Fibroblast of skin of abdomen (primary cell): ENCODE measurements around the gene DYSF.

Source experiments
- DNase-seq: peaks from one replicate; pipeline ENCODE4 v3.0.0-alpha.2; 2013

Gene DYSF

DNA sequence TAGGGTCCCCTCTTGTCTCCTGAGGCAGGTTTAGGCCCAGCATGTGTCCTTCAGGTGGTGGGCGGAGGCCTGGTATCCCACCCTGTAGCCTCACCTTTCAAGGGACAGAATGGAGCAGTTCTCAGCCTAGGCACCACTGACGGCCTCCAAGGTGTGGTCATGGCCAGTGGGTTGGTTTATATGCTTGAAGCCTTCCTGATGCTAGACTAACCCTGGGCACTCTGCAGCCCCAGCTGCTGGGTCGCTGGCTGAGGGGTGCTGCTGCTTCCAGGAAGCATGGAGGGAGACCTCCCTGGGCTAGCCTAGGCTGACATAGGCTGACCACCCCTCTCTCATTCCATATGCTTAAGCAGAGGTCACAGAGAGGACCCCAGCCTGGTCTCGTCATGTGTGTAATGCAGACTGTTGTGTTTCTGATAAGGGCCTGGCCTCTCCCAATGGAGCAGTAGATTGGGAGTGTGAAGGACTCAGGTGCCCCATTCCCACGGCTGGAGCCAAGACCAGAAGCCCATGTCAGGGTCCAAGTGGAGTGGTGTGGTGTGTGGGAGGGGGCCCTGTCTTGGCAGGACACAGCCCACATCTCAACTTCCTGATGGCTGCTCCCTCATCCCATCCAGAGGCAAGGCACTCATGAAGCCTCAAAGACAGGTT lies 206.6 kb downstream of the DYSF start:
- DNase-seq = no peak

DNA sequence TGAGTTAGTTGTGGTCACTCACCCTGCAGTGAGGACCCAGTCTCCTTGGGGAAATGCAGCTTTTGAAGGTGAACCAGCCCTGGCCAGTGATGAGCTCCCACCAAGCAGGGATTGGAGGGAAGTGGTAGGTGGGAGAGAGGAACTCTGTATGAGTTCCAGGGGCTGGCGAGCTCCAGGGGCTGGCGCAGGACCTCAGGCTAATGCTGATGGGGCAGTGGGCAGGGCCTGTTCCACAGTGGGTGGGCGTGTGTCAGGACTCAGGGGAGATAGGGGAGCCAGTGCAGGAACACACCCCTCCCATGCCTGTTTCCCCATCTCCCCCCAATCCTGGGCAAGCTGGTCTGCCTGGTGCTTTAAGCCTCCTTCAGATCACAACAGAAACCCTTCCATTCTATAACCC lies 208.4 kb downstream of the DYSF start:
- no peak for DNase-seq

DNA sequence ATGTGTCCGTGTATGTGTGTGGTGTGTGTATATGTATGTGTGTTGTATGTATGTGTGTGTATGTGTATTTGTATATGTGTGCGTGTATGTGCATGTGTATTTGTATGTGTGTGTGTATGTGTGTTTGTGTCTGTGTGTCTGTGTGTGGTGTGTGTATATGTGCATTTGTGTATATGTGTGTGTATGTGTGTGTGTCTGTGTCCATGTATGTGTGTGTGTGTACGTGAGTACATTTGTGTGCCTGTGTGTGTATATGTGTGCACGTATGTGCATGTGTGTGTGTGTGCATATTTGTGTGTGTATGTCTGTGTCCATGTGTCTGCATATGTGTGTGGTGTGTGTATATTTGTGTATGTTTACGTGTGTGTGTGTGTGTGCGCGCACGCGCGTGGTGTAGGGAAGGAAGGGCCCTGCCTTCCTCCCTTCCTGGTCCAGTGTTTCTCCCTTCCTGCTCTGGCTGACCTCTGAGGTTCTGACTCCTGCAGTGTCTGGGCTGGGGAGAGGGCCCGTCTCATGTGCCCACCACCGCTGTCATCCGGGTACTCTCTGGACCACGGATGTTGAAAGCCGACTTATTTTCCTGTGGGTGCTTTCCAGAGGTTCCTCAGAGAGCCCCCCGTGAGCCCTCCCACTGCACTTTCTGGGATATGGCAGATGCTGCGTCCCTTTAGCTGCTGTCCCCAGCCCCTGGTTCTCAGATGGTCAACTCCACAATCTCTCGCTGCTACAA lies 209.5 kb downstream of the DYSF start:
- DNase-seq = no peak

DNA sequence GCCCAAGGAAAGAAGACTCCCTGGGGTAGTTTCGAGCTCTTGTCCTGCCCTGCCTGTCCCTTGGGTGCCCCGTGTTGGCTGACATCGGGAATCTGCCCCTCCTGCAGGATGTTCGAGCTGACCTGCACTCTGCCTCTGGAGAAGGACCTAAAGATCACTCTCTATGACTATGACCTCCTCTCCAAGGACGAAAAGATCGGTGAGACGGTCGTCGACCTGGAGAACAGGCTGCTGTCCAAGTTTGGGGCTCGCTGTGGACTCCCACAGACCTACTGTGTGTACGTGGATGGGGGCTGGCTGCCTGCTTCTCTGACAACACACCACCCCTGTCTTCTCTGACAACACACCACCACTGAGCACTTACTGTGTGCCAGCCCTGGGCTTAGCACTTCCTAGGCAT lies 210.8 kb downstream of the DYSF start:
- DNase-seq = no peak

DNA sequence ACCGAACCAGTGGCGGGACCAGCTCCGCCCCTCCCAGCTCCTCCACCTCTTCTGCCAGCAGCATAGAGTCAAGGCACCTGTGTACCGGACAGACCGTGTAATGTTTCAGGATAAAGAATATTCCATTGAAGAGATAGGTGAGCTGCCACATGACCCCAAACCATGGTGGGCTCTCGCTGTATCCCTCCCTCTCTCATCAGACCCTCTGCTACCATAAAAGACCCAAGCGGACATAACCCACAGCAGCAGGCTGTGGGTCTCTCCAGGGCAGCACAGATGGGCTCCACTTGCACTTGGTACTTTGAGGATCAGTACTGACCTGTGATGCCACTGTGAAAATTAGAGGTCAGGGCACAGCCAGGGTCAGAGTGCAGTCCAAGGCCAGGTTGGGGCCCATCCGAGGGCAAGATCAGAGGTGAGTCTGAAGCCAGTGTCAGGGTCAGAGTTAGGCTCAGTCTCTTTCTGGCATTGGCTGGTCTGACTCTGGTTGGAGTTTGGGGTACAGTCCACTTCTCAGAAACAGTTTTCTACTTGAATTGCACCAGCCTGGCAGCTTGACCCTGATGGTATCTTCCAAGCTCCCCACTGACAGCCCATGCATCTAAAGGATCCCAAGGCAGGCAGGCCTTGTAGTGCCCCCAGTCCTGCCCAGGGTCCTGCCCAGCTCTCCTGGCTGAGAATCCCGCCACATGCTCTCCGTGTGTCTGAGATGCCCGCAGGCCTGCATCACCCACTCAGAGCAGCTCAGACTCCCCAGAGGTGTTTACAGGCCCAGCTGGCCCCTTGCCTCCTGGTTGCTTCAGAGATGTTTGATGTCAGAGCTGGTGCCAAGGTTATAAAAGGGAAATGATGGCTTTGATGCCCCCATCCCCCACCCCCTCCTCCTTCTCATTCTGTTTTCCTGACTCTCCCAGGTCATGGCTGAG lies 212.1 kb downstream of the DYSF start:
- no peak for DNase-seq

DNA sequence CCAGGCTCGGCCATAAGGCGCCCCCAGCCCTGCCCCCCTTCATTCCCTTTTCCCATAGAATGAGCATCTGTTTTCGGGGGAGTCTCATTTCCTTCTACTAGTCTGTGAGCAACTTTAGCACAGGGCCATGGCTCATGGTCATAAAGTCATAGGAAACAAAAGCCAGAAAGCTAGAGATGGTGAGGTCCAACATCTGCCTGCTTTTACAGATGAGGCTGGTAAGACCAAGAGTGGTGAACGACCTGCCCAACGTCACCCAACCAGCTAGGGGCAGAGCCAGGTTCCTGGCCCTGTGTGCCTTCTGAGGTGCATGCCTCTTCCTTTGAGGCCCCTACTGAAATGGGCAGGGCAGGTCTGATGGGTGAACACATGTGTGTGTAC lies 212.7 kb downstream of the DYSF start:
- no peak for DNase-seq

DNA sequence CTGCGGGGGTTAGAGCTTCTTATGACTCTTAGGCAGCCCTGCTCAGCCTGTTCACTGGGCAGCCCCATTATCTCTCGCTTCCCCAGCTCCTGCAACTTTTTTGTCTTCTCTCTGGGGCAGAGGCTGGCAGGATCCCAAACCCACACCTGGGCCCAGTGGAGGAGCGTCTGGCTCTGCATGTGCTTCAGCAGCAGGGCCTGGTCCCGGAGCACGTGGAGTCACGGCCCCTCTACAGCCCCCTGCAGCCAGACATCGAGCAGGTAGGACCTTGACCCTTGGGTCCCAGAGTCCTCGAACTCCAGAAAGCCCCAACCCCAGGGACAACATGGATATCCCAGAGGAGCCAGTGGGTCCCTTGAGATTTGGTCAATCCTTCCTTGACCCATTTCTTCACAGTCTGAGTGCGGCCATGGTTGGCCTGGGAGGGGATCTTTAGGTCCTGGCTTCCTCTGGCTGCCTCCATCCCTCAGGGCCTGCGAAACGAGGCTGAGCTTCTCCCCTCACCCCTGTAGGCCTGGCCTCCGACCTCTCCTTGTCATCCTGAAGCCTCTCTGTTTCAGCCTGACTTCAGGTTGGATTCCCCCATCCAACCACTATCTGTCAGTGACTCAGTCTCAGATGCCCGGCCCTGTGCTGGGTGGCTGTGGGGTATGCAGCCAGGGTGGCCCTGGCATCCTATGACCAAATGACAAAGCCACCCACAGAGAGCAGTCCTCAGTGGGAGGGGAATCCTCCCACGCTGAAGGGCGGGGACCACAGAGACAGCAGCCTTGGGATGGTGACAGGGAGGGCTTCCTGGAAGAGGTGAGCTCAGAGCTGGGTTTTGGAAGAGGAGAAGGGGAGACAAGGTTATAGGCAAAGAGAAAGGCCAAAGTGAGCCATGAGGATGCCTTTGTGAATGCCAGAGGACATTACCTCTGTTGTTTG lies 214.2 kb downstream of the DYSF start:
- no peak for DNase-seq

DNA sequence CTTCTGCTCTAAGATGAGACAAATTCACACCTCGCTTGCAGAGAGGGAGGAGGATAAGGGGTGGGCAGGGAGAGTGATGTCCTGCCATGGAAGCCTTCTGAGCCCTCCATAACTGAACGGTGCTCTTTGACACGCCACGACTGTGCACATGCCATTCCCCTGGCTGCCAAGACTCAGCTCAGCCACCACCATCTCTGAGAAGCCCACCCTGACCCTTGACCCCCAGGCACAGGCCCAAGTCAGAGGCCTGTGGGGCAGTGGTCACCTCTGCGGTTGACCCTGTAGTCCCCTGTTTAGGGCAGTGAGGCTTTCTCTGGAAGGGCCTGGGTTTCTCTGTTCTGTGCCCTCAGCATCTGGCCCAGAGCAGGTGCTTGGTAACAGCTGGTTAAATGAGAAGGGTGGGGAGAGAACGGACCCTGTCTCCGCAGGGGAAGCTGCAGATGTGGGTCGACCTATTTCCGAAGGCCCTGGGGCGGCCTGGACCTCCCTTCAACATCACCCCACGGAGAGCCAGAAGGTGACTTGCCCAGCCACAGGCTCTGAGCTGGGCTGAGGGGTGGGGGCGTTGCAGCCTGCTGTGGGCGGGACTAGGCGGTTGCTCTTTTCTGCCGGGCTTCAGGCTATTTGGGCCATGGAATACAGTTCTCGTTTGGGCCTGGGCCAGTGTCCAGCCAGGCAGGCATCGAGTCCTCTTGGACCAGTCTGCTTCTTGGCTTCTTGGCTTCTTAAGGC lies 215.1 kb downstream of the DYSF start:
- no peak for DNase-seq

DNA sequence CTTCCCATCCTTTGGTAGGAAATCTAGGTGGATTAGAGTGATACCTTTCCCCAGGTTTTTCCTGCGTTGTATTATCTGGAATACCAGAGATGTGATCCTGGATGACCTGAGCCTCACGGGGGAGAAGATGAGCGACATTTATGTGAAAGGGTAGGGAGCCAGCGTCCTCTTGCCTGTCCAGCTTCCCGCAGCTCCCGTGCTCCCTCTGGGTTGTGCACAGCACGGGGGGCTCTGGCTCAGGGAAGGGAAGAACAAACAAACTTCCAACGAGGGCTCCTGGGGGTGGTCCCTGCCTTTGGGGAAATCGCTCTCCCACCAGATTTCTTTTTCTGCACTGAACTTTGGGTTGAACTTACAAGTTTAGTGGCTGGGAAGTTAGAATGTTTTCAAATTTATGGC lies 215.7 kb downstream of the DYSF start:
- no peak for DNase-seq

DNA sequence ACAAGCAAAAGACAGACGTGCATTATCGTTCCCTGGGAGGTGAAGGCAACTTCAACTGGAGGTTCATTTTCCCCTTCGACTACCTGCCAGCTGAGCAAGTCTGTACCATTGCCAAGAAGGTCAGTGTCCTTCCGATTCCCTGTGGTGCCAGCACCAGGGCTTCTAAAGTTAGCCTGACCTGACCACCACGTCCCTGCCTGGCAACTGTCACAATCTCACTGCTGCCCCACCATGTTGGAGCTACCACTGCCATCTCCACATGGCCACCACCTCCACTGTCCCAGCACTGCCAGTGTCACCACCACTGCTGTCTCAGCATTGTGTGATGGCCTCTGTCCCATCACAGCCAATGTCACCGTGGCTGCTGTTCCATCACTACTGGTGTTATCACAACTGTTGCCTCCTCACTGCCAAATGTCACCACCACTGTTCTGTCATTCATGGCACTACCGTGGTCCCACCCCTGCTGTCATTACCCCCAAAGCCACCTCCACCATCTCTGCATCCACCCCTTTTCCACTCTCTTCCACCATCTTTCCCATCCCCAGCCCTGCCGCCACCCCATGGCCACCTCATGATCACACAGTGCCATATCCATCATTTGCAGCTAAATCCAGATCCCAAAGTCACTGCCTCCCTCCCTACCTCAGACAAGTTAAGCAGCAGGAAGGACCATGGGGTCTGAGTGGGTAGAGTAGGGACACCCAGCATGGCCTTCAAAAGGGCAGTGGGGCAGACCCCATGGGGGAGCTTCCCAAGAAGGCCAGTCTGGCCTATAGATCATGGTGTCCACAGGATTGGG lies 216.5 kb downstream of the DYSF start:
- no peak for DNase-seq

DNA sequence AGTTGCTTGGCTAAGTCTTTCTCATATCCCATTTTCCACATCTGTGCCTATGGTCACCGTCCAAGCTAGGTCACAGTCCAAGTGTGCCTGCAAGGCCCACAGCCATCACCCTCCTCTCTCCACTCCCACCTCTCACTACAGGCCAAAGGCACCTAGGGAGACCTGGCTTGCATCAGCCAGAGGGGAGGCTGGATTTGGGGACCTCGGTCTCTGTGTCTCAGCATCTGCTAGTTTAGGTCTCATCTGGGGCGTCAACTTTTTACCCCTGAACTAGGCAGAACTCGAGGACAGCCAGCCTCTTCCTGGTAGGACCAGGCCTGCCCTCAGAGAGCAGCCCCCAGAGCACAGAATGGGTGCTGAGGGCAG lies 217.1 kb downstream of the DYSF start:
- DNase-seq = no peak

DNA sequence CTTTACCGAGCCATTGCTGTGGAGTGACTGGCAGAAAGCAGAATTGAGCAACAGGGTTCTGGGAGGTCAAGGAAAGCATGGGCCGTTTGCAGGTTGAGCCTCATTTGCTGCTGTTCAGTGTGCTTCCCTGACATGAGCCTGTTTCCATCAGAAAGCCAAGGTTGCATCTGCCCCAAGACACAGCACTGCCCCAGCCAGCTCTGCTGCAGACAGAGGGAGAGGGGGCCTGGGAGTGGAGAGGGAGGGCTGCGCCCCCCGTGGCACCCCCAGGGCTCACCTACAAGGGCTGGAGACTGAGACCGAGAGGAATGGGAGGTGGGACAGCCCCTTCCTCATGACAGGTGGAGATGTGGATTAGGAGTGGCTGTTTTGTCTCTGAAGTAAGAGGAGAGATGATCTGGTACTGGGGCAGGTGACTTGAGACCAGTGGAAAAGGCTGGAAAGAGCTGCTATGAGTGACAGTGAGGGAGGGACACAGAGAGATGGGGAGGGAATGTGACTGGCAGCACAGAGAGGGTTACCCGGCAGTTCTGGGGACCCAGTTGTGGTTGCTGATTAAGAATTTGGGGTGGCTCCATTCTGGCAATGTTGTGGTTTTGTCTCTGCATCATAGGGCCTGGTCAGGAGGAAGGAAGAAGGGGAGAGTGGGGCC lies 218.0 kb downstream of the DYSF start:
- no peak for DNase-seq

DNA sequence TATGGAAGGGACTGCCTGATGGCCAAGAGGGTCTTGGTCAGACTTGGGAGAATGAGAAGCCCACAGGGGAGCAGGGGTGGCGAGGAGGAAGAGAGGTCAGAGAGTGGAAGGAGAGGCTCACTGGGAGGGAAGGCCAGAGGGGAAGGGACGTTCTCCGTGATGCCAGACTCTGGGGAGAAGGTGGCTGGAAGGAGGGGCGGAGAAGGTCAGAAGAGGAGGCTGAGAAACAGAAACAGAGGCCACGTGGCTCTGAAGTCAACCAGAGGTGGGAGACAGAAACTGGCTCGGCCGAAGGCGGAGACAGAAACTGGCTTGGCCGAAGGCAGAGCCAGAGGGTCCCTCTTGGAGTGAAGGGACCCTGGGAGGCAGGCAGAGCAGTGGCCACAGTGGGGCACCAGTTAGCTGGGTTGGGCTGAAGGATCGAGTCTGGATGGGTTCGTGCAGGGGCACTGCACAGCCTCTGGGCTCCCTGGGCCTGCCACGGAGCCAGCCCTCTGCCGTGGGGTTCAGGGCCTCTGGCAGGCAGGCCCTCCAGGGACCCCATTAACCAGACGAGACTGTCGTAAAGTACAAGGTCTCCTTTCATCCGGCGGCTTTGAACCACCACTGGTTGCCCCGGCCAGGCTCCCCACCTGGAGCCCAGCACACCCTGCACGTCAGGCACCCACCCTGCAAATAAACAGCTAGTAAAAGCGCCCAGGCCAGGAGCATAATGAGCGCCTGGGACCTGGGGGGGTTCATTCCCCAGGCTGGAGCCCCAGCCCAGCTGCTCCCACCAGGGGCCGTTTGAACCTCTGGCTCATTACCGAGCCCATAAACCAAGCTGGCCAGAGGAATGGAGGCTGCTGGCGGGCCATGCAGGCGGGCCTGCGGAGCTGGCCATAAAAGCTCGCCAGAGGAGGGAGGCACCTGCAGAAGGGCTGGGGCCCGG lies 218.8 kb downstream of the DYSF start:
- DNase-seq = no peak

DNA sequence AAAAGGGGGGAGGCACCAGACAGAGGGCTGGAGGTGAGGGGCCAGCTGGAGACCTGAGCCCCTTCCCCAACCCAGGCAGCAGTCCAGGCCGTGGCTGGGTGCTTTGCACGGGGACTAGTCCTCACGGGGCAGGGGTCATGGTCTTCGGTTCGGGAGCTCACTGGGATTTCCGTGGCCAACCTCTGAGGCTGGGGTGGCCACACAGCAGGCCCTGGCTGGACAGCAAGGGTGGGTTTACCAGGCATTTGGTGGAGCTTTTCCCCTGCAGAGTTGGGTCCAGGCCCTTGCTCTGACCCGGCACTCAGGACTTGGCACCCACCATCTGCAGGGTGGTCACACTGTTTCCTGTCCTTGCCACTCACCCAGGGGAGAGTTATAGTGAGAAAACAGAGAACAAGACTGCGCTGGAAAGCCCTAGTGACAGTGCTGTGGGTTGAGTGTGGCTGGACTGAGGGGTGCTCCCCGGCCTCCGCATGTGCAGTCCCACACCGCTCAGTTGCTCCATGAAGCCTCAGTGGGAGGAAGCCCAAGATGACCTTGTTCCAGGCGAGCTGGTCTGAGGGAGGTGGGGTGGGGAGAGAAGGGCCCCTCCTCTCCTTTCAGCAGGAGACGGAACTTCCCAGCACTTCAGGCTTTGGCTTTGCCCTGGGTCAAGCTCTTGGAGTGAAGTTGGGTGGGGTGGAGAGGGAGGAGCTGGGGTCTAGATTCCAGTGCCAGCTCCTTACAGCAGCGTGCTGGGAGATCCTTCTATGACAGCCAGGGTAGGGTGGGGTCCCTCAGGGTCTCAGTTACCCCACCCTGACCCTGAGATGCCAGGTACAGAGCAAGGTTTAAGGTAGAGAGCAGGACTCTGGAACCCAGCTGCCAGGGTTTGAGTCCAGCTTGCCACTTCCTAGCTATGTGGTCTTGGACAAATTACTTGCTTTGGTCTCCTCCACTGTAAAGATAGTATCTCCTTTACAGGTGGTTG lies 219.8 kb downstream of the DYSF start:
- DNase-seq = no peak

DNA sequence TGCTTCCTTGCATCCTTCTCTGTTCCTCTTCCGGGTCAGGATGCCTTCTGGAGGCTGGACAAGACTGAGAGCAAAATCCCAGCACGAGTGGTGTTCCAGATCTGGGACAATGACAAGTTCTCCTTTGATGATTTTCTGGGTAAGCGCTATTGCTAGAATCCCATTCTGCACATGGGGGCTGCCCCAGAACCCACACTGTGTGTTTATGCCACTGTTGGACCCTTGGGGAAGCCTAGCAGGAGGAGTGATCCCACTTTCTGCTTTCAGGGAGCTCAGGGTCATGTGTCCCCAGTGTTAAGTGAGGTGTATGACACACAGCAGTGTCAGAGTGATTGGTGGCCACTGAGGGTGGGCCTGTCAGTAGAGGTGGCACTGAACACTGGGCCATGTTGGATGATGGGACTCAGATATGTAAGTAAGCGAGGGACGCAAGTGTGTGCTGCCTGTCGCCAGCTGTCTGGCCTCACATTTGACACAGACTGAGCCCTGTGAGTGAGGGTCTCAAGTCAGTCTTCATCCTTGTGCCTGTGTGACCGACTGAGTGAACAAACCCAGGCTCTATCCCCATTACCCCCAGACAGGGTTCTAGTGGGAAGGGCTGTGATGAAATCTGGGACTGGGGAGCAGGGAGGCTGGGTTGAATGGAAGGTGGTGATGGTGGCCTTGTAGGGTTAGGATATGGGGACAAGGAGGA lies 220.9 kb downstream of the DYSF start:
- DNase-seq = no peak

DNA sequence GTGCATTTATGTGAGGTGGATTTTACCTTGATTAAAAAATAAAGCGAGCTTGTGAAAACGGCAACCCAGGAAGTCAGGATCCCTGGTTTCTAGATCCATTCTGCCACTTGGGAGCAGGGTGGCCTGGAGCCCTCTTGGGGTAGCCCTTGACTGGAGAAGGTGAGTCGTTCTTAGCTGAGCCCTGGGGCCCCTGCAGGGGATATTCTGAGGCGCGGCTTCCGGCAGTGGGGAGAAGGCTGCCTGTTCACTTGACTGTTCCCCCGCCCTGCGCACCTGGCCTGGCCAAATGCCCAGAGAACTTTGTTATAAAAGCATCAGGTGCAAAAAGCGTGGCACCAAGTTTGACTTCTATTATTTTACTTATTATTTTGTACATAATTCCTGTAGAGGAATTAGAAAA lies 221.9 kb downstream of the DYSF start:
- DNase-seq = no peak

DNA sequence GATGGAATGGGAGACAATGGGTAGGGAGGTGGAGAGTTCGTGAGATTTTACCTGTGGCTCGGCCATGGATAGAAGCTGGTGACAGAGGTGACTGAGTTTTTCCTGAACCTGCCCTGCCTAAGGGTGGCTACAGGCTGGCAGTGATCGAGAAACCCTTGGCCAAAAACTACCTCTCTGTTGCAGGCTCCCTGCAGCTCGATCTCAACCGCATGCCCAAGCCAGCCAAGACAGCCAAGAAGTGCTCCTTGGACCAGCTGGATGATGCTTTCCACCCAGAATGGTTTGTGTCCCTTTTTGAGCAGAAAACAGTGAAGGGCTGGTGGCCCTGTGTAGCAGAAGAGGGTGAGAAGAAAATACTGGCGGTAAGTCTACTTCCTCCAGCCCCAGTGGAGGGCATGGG lies 225.5 kb downstream of the DYSF start:
- no peak for DNase-seq
